Measurements from ENCODE around the gene RER1.

GRCh38 chr1:2358072-2358471 is 33.6 kb upstream of the RER1 start:
- TF ChIP-seq CTCF (conservative IDR thresholded peaks at IDR 0.05; ENCODE audit: low read length) (no peak), EZH2phosphoT487 (IDR thresholded peaks at IDR 0.05; ENCODE audit: borderline replicate concordance, low read depth, low read length) (no peak)
